Ishikawa (cell line): ENCODE results near the gene RBM18.

Experiments used
- CEBPB ChIP-seq: IDR thresholded peaks from 2 replicates; pipeline ENCODE4 v1.6.1; 2012
- RAD21 ChIP-seq: IDR thresholded peaks from 2 replicates; pipeline ENCODE4 v1.6.1; 2012; ENCODE audit warnings: low read depth
- REST ChIP-seq: IDR thresholded peaks from 2 replicates; pipeline ENCODE4 v1.6.1; 2012; ENCODE audit warnings: low read depth, mild to moderate bottlenecking

GRCh38 chr9:122256206-122256605 lies 8.4 kb downstream of the RBM18 start:
- no peak for TF ChIP-seq RAD21
- TF ChIP-seq REST: no peak
- no peak for TF ChIP-seq CEBPB
